Measurements from ENCODE around the gene CAPN5. TPM values are rescaled to one million over a fixed set of nuclear protein-coding genes. Genes with fewer than 3 reads are reported as not detected.

CAPN5 gene
- polyA plus RNA-seq, 3 donors, result 0.28 to 0.83 (median 0.62) TPM

DNA sequence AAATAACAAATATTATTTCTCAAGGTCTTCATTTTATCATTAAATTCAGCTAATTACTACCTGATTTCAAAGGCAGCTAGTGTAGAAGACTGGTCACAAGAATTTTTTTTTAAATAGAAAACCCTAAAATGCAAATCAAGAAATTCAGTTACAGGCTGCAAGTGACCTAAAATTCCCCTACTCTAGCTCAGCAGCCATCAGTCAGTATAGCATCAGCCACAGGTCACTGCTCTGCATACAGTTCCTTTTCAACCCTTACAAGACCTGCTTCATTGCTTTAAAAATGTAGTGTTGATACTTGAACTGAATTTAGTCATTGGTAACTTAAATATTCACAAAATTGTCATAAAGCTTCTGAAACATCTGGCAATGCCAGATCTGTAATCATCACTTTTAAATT is 42.0 kb upstream of the CAPN5 start:
- no peak overlapping the region for H3K27ac Mint-ChIP-seq
- Histone ChIP-seq H3K36me3 (replicated peaks in 1 of 2; ENCODE audit: control insufficient read depth in 1 of 2, insufficient read depth in 2 of 2, low read length in 2 of 2) (peaks cover 28 to 39% of the 10 kb centered on the region in 2 donors), H3K4me2 (replicated peaks; ENCODE audit: extremely low read depth, low read length, poor library complexity, severe bottlenecking) (no peak overlapping the region), H3K4me3 (replicated peaks in 1 of 3; ENCODE audit: low read depth in 2 of 3, low read length in 3 of 3) (no peak overlapping the region), H2AFZ (ENCODE audit: insufficient read depth, low read depth, low read length, poor library complexity, severe bottlenecking) (no peak overlapping the region), H3K27ac (ENCODE audit: low read depth in 1 of 2, low read length in 2 of 2) (no peak overlapping the region), H4K20me1 (ENCODE audit: insufficient read depth, low read length) (no peaks in the 10 kb centered on the region), H3K4me1 (ENCODE audit: control insufficient read depth in 1 of 2, insufficient read depth in 2 of 2, low read length in 2 of 2) (no peaks in the 10 kb centered on the region), H3K79me2 (ENCODE audit: insufficient read depth, low read length) (no peaks in the 10 kb centered on the region), H3K9me3 (replicated peaks in 1 of 2; ENCODE audit: control insufficient read depth in 1 of 2, insufficient read depth in 1 of 2, low read length in 2 of 2) (no peaks in the 10 kb centered on the region), H3K27me3 (ENCODE audit: control insufficient read depth in 2 of 2, insufficient read depth in 2 of 2, low read length in 2 of 2) (no peaks in the 10 kb centered on the region), H3K9ac (ENCODE audit: insufficient read depth, low read length, poor library complexity, severe bottlenecking) (no peak overlapping the region)
- no peaks in the 10 kb centered on the region for H3K4me1 Mint-ChIP-seq
- peaks cover 34 to 37% of the 10 kb centered on the region in 2 donors for H3K36me3 Mint-ChIP-seq
- peaks cover 0 to 3% (median 0%) of the 10 kb centered on the region in 7 donors for H3K9me3 Mint-ChIP-seq
- TF ChIP-seq, protein P1, sequence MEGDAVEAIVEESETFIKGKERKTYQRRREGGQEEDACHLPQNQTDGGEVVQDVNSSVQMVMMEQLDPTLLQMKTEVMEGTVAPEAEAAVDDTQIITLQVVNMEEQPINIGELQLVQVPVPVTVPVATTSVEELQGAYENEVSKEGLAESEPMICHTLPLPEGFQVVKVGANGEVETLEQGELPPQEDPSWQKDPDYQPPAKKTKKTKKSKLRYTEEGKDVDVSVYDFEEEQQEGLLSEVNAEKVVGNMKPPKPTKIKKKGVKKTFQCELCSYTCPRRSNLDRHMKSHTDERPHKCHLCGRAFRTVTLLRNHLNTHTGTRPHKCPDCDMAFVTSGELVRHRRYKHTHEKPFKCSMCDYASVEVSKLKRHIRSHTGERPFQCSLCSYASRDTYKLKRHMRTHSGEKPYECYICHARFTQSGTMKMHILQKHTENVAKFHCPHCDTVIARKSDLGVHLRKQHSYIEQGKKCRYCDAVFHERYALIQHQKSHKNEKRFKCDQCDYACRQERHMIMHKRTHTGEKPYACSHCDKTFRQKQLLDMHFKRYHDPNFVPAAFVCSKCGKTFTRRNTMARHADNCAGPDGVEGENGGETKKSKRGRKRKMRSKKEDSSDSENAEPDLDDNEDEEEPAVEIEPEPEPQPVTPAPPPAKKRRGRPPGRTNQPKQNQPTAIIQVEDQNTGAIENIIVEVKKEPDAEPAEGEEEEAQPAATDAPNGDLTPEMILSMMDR (IDR thresholded peaks at IDR 0.05), result no peak
- no peak overlapping the region for H3K4me3 Mint-ChIP-seq
- intact Hi-C loops (cut with micrococcal nuclease), result no loop called here
- H3K27me3 Mint-ChIP-seq (ENCODE audit: low read depth in 3 of 3), result peaks cover 0 to 3% (median 1%) of the 10 kb centered on the region in 3 donors
- DNase-seq, result no peak

DNA sequence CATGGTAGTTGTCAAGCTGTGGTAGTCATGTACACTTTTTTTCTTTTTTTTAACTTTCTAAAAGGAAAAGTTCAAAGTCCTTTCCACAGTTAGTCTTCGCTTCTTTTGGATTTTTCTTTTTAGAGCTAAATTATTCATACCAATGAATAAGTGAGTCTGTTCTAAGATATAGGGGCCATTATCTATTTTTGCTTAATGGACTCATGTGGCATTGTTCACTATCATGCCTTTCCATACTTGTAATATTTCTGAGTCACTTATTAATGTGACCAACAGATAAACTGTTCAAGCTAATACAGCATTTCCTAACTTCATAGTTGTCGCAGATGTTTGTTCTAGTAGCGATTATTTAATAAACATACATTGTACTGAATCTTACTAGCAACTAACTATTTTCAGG is 40.5 kb upstream of the CAPN5 start:
- no peak for DNase-seq
- Histone ChIP-seq H4K20me1 (ENCODE audit: insufficient read depth, low read length) (no peaks in the 10 kb centered on the region), H3K9ac (ENCODE audit: insufficient read depth, low read length, poor library complexity, severe bottlenecking) (no peak overlapping the region), H2AFZ (ENCODE audit: insufficient read depth, low read depth, low read length, poor library complexity, severe bottlenecking) (no peak overlapping the region), H3K27me3 (ENCODE audit: control insufficient read depth in 2 of 2, insufficient read depth in 2 of 2, low read length in 2 of 2) (peaks cover 0 to 6% of the 10 kb centered on the region in 2 donors), H3K4me2 (replicated peaks; ENCODE audit: extremely low read depth, low read length, poor library complexity, severe bottlenecking) (no peak overlapping the region), H3K27ac (ENCODE audit: low read depth in 1 of 2, low read length in 2 of 2) (no peak overlapping the region), H3K79me2 (ENCODE audit: insufficient read depth, low read length) (no peaks in the 10 kb centered on the region), H3K9me3 (replicated peaks in 1 of 2; ENCODE audit: control insufficient read depth in 1 of 2, insufficient read depth in 1 of 2, low read length in 2 of 2) (no peaks in the 10 kb centered on the region), H3K36me3 (replicated peaks in 1 of 2; ENCODE audit: control insufficient read depth in 1 of 2, insufficient read depth in 2 of 2, low read length in 2 of 2) (peaks cover 13 to 25% of the 10 kb centered on the region in 2 donors), H3K4me1 (ENCODE audit: control insufficient read depth in 1 of 2, insufficient read depth in 2 of 2, low read length in 2 of 2) (no peaks in the 10 kb centered on the region), H3K4me3 (replicated peaks in 1 of 3; ENCODE audit: low read depth in 2 of 3, low read length in 3 of 3) (no peak overlapping the region)
- Mint-ChIP-seq H3K36me3 (peaks cover 19 to 22% of the 10 kb centered on the region in 2 donors), H3K27me3 (ENCODE audit: low read depth in 3 of 3) (peaks cover 0 to 3% (median 1%) of the 10 kb centered on the region in 3 donors), H3K4me3 (no peak overlapping the region), H3K4me1 (no peaks in the 10 kb centered on the region), H3K27ac (no peak overlapping the region), H3K9me3 (peaks cover 0 to 3% (median 0%) of the 10 kb centered on the region in 7 donors)
- intact Hi-C loops (cut with micrococcal nuclease), result no loop called here
- TF ChIP-seq, protein P1 (IDR thresholded peaks at IDR 0.05), result no peak
- WGBS (ENCODE audit: insufficient coverage), result no CpG with 5 or more reads among the region's 3 CpGs
